ENCODE results near the gene STAC2. TPM values are rescaled to one million over a fixed set of nuclear protein-coding genes. Genes with fewer than 3 reads are reported as not detected.

Gene STAC2
- total and polyA plus RNA-seq, 2 of the 13 experiments (the other 11 are each of a cell fraction or from before 2014, with no cell fraction given), result not detected

GRCh38 chr17:39194985-39195524 is 30.7 kb downstream of the STAC2 start (continued):
- TF ChIP-seq KMT2A (CRISPR knock-in tag; IDR thresholded peaks at IDR 0.05) (no peak), MYC (CRISPR knock-in tag; IDR thresholded peaks at IDR 0.05; ENCODE audit: borderline replicate concordance) (no peak), KMT2B (CRISPR knock-in tag; IDR thresholded peaks at IDR 0.05) (no peak), PBX3 (CRISPR knock-in tag; IDR thresholded peaks at IDR 0.05; ENCODE audit: borderline replicate concordance) (no peak), ZNF350 (CRISPR knock-in tag; IDR thresholded peaks at IDR 0.05; ENCODE audit: borderline replicate concordance, low read depth) (no peak), NKX3-1 (CRISPR knock-in tag; IDR thresholded peaks at IDR 0.05) (no peak), ZBTB1 (CRISPR knock-in tag; IDR thresholded peaks at IDR 0.05; ENCODE audit: borderline replicate concordance) (no peak), DZIP1 (CRISPR knock-in tag; IDR thresholded peaks at IDR 0.05) (0 out of 2 replicates have a peak, but pooled peaks have one; percentile 33), CCAR2 (optimal IDR thresholded peaks at IDR 0.05; ENCODE audit: low read depth, low read length) (no peak), HNF4A (CRISPR knock-in tag; IDR thresholded peaks at IDR 0.05) (no peak), HNRNPL (IDR thresholded peaks at IDR 0.05; ENCODE audit: low read depth, low read length) (no peak), MTERF4 (CRISPR knock-in tag; IDR thresholded peaks at IDR 0.05) (no peak)
- TF ChIP-seq, protein P1, sequence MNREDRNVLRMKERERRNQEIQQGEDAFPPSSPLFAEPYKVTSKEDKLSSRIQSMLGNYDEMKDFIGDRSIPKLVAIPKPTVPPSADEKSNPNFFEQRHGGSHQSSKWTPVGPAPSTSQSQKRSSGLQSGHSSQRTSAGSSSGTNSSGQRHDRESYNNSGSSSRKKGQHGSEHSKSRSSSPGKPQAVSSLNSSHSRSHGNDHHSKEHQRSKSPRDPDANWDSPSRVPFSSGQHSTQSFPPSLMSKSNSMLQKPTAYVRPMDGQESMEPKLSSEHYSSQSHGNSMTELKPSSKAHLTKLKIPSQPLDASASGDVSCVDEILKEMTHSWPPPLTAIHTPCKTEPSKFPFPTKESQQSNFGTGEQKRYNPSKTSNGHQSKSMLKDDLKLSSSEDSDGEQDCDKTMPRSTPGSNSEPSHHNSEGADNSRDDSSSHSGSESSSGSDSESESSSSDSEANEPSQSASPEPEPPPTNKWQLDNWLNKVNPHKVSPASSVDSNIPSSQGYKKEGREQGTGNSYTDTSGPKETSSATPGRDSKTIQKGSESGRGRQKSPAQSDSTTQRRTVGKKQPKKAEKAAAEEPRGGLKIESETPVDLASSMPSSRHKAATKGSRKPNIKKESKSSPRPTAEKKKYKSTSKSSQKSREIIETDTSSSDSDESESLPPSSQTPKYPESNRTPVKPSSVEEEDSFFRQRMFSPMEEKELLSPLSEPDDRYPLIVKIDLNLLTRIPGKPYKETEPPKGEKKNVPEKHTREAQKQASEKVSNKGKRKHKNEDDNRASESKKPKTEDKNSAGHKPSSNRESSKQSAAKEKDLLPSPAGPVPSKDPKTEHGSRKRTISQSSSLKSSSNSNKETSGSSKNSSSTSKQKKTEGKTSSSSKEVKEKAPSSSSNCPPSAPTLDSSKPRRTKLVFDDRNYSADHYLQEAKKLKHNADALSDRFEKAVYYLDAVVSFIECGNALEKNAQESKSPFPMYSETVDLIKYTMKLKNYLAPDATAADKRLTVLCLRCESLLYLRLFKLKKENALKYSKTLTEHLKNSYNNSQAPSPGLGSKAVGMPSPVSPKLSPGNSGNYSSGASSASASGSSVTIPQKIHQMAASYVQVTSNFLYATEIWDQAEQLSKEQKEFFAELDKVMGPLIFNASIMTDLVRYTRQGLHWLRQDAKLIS (CRISPR knock-in tag; IDR thresholded peaks at IDR 0.05), result no peak
- TF ChIP-seq, protein P2, sequence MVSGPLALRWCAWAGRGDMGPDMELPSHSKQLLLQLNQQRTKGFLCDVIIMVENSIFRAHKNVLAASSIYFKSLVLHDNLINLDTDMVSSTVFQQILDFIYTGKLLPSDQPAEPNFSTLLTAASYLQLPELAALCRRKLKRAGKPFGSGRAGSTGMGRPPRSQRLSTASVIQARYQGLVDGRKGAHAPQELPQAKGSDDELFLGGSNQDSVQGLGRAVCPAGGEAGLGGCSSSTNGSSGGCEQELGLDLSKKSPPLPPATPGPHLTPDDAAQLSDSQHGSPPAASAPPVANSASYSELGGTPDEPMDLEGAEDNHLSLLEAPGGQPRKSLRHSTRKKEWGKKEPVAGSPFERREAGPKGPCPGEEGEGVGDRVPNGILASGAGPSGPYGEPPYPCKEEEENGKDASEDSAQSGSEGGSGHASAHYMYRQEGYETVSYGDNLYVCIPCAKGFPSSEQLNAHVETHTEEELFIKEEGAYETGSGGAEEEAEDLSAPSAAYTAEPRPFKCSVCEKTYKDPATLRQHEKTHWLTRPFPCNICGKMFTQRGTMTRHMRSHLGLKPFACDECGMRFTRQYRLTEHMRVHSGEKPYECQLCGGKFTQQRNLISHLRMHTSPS (CRISPR knock-in tag; IDR thresholded peaks at IDR 0.05; ENCODE audit: low read depth), result no peak
